Measurements from ENCODE around the gene ZNF564. TPM values are rescaled to one million over a fixed set of nuclear protein-coding genes. Genes with fewer than 3 reads are reported as not detected.
"Not testable (repeated sequence)": the region's sequence is repeated elsewhere in the genome, so short reads cannot be mapped to it uniquely, and the experiment has no call there.

The ZNF564 gene
- total RNA-seq (2014; rRNA removed; shearing (Covaris generic)), result 4.1 and 5.3 TPM in 2 replicates

DNA sequence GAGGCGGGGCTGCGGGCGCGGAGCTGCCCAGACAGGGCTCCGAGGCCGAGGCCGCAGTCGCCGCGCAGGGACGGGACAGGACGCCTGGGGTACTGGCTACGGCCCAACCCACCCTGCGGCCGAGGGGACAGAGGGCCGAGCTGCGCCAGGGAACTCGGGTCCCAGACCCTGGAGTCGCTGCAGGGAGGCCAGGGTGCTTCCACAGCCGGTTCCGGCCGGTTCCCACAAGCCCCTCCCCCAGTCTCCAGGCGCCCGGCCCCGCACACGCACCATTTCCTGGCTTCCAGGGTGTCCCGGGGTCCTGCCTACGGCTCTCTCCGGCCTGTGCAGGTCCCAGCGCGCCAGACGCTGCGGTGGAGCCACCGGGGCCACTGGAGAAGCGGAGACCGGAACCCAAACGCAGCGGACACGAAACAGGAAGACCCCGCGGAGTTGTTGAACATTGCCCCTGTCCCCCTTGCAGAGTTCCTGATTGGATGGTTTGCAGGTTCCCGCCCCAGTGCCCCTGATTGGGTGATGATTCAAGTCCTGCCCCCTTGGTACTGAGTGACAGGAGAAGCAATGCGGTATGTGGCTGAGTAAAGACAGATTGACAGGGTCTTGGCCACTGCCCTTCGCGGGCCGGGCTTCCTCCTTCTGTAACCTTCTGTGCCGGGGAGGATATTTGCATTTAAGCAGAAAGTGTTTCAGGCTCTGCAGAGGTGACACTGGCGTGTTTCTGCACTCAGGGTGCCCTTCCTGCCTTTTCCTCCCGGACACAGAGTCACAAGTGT lies at the start of gene ZNF564:
TSS of gene ZNF564 (minus strand) at position 423 of the 773 bp plus-strand sequence. CDS start at position 273, 150 bp downstream.
- peak; percentile 98 for DNase-seq (ENCODE audit: low spot score)

DNA sequence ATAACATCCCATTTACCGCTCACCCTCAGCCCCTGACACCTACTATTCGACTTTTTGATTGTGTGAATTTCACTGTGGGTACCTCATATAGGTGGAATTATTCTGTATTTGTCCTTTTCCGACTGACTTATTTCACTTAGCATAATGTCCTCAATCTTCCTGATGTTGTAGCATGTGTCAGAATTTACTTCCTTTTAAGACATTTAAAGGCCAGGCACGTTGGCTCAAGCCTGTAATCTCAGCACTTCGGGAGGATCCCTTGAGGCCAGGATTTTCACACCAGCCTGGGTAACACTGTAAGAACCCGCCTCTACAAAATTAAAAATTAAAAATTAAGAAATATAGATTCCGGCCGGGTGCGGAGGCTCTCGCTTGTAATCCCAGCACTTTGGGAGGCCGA lies 46.3 kb upstream of the ZNF564 start:
- DNase-seq (ENCODE audit: low spot score), result no peak

DNA sequence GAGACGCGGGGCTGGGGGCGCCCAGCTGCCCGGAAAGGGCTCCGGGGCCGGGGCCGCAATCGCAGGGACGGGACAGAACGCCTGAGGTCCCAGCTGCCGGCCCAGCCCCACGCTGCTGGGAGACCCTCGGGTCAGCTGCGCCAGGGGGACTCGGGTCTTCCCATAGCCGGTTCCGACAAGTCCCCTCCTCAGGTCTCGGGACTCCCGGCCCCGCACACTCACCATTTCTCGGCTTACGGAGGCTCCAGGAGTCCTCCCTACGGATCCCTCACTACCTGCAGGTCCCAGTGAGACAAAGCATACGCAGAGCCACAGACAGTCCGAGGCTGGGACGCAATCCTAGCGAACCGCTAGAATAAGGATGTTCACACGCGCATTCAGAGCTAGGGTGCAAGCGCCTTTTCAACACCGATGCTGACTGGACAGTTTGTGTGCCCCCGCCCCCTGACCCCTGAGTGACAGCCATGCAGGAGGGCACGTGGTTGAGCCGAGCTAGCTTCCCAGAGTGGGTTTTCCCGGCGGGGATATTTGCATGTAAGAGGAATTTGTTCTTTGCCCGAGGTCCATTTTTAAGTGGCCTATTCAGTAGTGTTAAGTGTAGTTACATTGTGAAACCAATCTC lies 45.8 kb upstream of the ZNF564 start:
- DNase-seq (ENCODE audit: low spot score), result no peak

- no peak for DNase-seq (ENCODE audit: low spot score)
These were observed 45.2 kb upstream of the ZNF564 start for GRCh38 chr19:12596485-12596884.

GRCh38 chr19:12581100-12581499 lies 29.8 kb upstream of the ZNF564 start:
- DNase-seq (ENCODE audit: low spot score), result no peak

DNA sequence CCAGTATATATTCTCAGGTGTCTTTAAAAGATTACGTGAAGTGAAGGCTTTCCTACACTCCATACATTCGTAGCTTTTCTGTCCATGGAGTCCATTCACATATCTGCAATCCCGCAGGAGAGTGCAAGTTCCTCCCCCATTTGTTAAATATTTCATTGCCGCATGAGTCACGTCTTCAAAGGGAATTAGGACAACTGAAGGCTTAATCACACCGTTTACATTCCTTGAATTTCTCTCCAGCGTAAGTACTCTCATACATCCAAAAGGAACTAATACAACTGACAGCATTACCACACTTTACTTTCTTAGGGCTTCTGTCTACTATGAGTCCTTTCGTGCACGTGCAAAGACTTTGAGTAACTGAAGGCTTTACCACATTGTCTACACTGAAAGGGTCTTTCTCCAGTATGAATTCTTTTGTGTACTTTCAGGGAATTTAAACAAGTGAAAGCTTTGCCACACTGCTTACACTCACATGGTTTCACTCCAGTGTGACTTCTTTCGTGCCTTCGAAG lies 29.0 kb upstream of the ZNF564 start:
- DNase-seq (ENCODE audit: low spot score), result no peak

DNA sequence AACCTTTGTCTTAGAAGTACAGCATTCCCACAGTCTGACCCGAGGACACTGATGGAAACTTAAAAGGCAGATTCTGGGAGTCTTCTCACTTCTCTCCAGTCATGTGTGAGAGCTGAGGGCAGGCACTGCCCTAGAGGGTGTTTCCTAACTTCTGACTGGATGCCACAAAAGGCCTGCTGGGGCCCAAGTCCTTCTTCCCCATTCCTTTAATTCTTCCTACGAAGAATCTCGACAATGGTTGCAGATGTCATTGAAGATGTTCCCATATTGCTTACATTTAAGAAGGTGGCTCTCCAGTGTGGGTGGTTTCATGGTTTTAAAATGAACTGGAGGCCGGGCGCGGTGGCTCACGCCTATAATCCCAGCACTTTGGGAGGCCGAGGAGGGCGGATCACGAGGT lies 27.4 kb upstream of the ZNF564 start:
- DNase-seq (ENCODE audit: low spot score), result no peak

DNA sequence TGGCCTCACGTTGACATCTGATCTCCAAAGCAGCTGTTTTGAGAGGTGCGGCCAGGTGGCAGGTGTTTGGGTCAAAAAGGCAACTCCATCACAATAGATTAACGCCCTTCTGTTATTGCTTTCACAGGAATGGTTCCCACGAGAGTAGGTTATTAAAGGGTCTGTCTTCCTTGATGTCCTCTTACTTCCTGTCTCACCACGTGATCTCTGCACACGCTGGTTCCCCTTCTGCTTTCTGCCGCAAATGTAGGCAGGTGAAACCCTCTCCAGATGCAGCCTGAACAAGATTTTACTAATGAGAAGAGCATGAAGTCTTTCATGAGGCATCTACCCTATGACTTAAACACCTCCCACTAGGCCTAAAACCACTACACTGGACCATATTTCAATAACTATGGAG lies 22.8 kb upstream of the ZNF564 start:
- no peak for DNase-seq (ENCODE audit: low spot score)

DNA sequence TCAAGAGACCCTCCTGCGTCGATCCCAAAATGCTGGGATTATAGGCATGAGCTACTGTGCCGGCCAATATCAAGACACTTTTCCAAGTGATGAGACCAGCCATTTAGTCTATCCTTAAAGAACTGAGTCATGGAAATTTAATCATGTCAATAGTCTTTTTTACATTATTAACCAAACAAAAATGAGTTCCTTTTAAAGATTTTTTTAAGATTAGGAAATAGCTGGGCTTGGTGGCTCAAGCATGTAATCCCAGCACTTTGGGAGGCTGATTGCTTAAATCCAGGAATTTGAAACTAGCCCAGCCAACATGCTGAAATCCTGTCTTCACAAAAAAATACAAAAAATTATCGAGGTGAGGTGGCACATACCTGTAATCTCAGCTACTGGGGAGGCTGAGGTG lies 16.7 kb upstream of the ZNF564 start:
- no peak for DNase-seq (ENCODE audit: low spot score)

DNA sequence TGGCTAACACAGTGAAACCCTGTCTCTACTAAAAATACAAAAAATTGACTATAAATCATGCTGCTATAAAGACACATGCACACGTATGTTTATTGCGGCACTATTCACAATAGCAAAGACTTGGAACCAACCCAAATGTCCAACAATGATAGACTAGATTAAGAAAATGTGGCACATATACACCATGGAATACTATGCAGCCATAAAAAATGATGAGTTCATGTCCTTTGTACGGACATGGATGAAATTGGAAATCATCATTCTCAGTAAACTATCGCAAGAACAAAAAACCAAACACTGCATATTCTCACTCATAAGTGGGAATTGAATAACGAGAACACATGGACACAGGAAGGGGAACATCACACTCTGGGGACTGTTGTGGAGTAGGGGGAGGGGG lies 15.1 kb upstream of the ZNF564 start:
- not testable (repeated sequence) for DNase-seq (ENCODE audit: low spot score)

GRCh38 chr19:12564016-12564664 lies 12.9 kb upstream of the ZNF564 start:
- DNase-seq (ENCODE audit: low spot score), result peak; percentile 72

GRCh38 chr19:12555456-12555930 lies 4.2 kb upstream of the ZNF564 start:
- no peak for DNase-seq (ENCODE audit: low spot score)

DNA sequence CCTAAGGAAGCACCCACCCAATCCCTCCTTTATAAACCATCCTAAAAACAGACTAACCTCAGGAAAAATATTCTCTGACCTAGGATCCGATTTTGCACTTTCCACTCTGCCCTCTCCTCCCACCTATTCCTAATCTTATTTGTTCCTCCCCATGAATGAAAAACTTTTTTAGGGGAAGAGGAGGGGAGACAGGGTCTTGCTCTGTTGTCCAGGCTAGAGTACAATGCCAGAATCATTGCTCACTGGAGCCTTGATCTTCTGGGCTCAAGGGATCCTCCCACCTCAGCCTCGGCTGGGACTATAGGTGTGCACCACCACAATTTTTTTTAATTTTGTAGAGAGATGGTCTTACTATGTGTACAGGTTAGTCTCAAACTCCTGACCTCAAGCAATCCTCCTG lies 4.4 kb downstream of the ZNF564 start:
- DNase-seq (ENCODE audit: low spot score), result no peak

DNA sequence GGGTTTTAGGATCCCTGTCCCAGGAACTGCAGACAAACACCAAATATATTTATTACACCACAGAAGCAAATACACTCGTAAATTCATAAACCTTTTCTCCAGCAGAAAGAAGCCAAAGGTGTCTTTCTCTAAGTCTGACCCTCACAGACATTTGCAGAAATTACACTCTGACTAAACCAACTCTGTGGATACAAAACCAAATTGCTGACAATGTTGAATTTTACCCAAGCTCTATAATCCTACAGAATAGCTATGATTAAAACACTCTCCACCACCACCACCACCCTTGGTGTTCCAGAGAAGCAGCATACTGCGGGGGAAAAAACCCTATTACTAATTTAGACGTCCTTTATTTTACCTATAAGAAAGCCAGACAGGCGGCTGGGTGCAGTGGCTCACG lies 5.2 kb downstream of the ZNF564 start:
- no peak for DNase-seq (ENCODE audit: low spot score)

GRCh38 chr19:12545267-12545666 lies 6.0 kb downstream of the ZNF564 start:
- no peak for DNase-seq (ENCODE audit: low spot score)

- no peak for DNase-seq (ENCODE audit: low spot score)
These were observed 6.8 kb downstream of the ZNF564 start for GRCh38 chr19:12544401-12544876.

- DNase-seq (ENCODE audit: low spot score), result no peak
These were observed 7.4 kb downstream of the ZNF564 start for GRCh38 chr19:12543855-12544254.

GRCh38 chr19:12527034-12527836 lies 24.0 kb downstream of the ZNF564 start:
- DNase-seq (ENCODE audit: low spot score), result peak; percentile 35

- no peak for DNase-seq (ENCODE audit: low spot score)
These were observed 24.7 kb downstream of the ZNF564 start for GRCh38 chr19:12526542-12526941.

DNA sequence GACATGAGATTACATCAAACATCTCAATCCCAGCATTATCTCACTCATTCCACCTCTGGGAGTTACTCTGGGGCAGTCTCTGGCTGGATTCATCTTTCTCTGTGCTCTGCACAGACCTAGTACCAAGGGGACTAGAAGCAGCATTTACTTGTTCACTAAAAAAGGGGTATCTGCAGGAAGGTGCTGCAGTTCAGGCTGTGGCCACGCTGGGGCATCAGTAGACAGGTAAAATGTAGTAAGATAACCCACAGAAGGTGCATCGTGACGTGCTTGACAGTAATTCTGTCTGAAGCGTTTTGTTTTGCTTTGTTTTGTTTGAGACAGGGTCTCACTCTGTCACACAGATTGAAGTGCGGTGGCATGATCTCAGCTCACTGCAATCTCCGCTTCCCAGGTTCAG lies 29.3 kb downstream of the ZNF564 start:
- no peak for DNase-seq (ENCODE audit: low spot score)

GRCh38 chr19:12513531-12514061 lies 37.7 kb downstream of the ZNF564 start:
- DNase-seq (ENCODE audit: low spot score), result no peak

Measured in H4 (cell line).